Fibroblast of pulmonary artery (primary cell): ENCODE measurements around the gene ANAPC10.

Source experiments
- DNase-seq: peaks from one replicate; pipeline ENCODE4 v3.0.0-alpha.2; 2010; ENCODE audit warnings: low read depth
- H3K4me3 ChIP-seq: replicated peaks from 2 replicates; pipeline ENCODE4 v1.5.1; 2011; ENCODE audit warnings: low read depth, mild to moderate bottlenecking, control low read depth, low read length, moderate library complexity
- TF ChIP-seq, protein P1 (sequence below): IDR thresholded peaks from 2 replicates; pipeline ENCODE4 v1.5.1; 2011; ENCODE audit warnings: mild to moderate bottlenecking, control low read depth, low read length, inconsistent platforms; ENCODE audit errors: missing control alignments

ANAPC10 gene

DNA sequence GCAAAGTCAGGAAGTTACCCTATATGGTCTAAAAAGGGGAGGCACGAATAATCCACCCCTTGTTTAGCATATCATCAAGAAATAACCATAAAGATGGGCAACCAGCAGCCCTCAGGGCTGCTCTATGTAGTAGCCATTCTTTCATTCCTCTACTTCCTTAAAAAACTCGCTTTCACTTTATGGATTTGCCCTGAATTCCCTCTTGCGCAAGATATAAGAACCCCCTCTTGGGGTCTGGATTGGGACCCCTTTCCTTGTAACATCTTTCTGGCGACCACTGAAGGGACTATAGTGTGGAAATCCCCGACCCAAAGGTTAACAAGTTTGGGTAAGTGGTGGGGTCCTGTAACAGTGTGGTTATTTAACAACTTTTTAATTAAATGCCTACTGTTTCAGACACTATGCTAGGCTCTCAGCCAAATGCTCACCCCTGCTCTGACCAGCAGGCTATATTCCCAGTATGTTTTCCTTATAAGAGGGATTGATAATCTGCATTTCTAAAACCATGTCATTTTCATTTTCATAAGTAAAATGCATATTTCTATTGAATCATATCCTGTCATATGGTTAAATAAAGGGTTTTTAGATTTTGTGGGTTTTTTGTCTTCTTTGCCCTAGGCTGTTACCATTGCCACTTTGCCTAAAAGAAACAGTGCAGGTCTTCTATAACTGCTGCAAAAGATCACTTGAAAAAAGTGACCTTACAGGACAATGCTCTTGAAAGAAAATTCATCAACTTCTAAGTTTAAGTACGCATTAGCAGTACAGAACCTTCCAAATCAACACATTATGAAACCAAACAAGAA, 41.5 kb downstream of the ANAPC10 start:
- H3K4me3 ChIP-seq, result no peak overlapping the region
- TF ChIP-seq, protein P1, sequence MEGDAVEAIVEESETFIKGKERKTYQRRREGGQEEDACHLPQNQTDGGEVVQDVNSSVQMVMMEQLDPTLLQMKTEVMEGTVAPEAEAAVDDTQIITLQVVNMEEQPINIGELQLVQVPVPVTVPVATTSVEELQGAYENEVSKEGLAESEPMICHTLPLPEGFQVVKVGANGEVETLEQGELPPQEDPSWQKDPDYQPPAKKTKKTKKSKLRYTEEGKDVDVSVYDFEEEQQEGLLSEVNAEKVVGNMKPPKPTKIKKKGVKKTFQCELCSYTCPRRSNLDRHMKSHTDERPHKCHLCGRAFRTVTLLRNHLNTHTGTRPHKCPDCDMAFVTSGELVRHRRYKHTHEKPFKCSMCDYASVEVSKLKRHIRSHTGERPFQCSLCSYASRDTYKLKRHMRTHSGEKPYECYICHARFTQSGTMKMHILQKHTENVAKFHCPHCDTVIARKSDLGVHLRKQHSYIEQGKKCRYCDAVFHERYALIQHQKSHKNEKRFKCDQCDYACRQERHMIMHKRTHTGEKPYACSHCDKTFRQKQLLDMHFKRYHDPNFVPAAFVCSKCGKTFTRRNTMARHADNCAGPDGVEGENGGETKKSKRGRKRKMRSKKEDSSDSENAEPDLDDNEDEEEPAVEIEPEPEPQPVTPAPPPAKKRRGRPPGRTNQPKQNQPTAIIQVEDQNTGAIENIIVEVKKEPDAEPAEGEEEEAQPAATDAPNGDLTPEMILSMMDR, result no peak
- DNase-seq, result no peak

DNA sequence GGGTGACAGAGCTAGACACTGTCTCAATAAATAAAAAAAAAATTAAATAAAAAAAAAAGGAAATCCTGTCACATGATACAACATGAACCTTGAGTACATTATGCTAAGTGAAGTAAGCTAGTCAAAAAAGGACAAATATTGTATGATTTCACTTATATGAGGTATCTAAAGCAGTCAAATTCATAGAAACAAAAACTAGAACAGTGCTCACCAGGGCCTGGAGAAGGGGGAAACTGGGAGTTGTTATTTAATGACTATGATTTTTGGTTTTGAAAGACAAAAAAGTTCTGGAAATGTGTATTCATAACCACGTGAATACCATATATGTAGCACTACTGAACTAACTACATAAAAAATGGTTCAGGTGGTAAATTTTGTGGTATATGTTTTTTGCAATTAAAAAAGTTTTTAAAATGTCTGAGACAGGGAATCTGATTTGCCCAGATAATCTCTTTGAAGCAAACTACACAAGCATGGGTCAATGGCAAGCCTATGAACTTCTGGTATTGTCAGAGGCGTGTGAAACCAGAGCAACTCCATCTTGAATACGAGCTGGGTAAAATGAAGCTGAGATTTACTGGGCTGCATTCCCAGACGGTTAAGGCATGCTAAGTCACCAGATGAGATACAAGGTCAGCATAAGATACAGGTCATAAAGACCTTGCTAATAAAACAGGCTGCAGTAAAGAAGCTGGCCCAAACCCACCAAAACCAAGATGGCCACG, 42.3 kb downstream of the ANAPC10 start:
- TF ChIP-seq, protein P1, result no peak
- no peak for DNase-seq
- no peak overlapping the region for H3K4me3 ChIP-seq

DNA sequence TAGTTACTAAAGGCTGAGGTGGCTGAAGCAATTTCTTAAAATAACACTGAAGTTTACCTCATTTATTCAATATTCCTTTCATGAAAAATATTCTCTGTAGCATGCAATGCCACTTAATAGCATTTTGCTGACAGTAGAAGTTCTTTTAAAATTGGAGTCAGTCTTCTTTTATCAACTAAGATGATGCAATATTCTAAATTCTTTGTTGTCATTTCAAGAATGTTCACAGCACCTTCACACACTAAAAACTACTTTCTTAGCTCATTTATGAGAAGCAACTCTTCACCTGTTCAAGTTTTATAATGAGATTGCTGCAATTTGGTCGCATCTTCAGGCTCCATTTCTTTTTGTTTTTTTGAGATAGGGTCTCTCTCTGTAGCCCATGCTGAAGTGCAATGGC, 48.8 kb downstream of the ANAPC10 start:
- no peak overlapping the region for H3K4me3 ChIP-seq
- TF ChIP-seq, protein P1, result no peak
- DNase-seq, result no peak

DNA sequence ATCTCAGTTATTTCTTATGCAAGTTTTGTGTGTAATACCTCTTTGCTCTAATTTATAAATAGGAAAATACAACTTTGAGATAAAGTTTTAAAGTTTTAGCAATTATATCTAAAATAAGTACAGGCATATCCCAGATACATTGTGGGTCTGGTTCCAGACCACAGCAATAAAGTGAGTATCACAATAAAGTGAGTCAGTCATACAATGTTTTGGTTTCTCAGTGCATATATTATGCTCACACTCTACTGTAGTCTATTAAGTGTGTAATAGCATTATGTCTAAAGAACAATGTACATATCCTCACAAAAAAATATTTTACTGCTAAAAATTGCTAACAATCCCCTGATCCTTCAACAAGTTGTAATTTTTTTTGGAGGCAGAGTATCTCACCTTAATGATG, 49.2 kb downstream of the ANAPC10 start:
- no peak for DNase-seq
- TF ChIP-seq, protein P1, result no peak
- no peak overlapping the region for H3K4me3 ChIP-seq

DNA sequence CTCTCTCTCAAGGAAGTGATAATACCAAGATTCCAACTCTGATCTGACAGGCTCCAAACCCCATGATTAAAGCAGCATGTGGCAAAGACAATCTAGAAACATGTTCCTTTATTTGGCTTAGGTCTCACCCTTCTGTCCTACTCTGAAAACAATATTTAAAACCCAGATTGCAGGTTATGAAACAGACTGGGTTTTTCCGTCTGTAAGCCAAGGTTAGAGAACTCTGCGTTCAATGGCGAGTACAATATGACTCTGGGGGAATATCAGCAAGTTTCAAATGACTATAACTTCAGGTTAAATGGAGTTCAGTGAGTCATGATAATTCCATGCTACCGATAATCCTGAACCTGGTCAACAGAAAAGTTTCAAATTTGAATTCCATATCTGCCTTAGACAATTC, 50.8 kb downstream of the ANAPC10 start:
- TF ChIP-seq, protein P1, result no peak
- no peak overlapping the region for H3K4me3 ChIP-seq
- no peak for DNase-seq

DNA sequence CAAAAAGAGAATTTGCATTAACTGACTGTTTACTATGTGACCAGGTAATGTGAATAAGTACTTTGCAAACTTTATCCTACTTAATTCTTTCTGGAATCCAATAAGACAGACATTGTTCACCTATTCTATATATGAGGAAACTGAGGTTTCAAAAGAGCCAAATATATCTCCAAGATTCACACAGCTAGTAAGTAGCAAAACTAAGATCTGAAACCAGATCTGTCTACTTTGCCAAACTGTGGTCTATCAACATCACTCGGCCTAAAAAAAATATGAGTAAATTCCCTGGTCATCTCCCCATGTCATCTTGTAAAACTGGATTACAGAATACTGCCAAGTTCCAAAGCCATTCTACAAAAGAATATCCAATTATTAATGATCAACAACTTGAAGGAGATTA, 52.8 kb downstream of the ANAPC10 start:
- DNase-seq, result no peak
- H3K4me3 ChIP-seq, result no peak overlapping the region
- TF ChIP-seq, protein P1, result no peak
